CD4-positive, alpha-beta T cell treated with Interleukin-21 for 1 hour (primary cell): ENCODE measurements around the gene UEVLD.

Source experiments
- DNase-seq: peaks from one replicate; pipeline ENCODE4 v3.0.0-alpha.2; 2020

The UEVLD gene

DNA sequence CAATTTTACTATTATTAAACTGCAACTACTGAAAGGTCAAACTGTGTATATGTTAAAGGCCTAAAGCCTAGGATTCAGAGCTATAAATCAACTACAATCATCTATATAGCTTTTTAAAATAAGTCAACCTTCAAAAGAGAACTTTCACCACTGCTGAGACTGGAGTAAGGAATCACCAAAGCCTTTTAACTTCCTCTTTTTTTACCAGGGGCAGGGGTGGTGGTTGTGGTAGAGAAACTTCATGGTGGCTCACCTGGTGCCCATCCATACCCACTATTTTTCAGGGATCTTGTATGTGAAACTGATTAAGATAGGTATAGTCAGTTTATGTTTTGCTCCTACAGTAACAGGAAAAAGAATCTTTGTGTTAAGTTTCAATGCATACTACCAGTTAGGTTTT lies 93.3 kb downstream of the UEVLD start:
- DNase-seq = no peak

DNA sequence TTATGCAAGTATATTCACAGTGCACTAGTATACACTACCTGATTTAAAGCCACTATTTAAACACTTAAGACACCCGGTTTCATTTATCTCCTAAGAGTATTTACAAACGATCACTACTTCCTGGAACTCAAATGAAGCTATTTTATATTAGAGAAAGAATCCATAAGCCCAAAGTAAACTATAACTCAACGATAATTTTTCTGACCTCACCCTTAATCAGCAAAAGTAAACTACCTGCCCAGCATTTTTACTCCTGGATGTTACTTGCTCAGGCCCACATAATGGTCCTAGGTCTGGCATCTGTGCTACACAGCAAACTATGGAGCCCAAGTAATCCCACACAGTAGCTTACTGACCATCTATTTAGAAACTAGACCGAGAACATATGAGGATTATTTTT lies 95.2 kb downstream of the UEVLD start:
- DNase-seq = no peak

- DNase-seq = no peak
These were observed 95.6 kb downstream of the UEVLD start for GRCh38 chr11:18492888-18493287.

DNA sequence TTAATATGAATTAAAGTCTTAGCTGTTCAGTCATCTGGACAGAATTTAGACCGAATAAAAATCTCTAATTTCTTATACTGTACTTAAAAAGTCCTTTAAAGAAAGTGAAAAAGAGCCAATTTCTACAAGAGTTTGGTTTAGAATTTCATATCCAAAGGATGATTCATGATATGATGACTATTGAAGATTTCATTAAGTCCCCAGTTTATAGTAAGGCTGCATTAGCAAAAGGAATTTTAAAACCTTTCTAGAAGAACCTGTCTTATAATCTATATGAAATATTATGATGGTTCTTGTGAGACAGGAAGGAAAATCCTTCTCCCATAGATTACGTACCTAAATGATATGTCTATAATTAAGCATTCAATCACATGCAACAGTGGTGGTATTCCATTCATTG lies 96.6 kb downstream of the UEVLD start:
- DNase-seq = no peak

- DNase-seq = no peak
These were observed 97.6 kb downstream of the UEVLD start for GRCh38 chr11:18490736-18491485.

- no peak for DNase-seq
These were observed 98.2 kb downstream of the UEVLD start for GRCh38 chr11:18490319-18490718.

- DNase-seq = no peak
These were observed 102.5 kb downstream of the UEVLD start for GRCh38 chr11:18485913-18486528.
